ENCODE data around the gene LBHD1.

LBHD1 gene

DNA sequence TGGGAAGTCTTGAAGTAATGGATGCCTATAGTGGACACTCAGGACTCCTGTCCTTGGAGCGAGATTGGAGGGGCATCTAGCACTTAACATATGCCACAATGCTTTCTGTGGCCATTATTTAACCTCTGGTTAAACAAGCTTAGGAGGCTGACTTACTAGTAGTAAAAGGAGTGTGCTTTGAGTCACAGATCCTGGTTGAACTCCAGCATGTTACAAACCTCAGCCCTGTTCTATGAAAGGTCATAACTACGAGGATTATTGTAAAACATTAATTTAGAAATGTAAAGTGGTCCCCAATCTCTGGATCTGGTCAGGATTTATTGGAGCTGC, 1.1 kb upstream of the LBHD1 start:
- Histone ChIP-seq H3K27me3 (ENCODE audit: control insufficient read depth, insufficient read depth, low read length) (no peaks in the 10 kb centered on the region), H3K9ac (ENCODE audit: low read depth, low read length) (peak overlapping the region; percentile 8), H3K4me2 (ENCODE audit: low read length) (peak overlapping the region; percentile 97), H3K4me1 (ENCODE audit: control insufficient read depth, insufficient read depth, low read length) (peaks cover 32% of the 10 kb centered on the region), H3K9me3 (replicated peaks; ENCODE audit: low read length) (no peaks in the 10 kb centered on the region), H3K4me3 (ENCODE audit: low read length) (peak overlapping the region; percentile 92), H3K36me3 (ENCODE audit: insufficient read depth, low read length) (peaks cover 21% of the 10 kb centered on the region)

DNA sequence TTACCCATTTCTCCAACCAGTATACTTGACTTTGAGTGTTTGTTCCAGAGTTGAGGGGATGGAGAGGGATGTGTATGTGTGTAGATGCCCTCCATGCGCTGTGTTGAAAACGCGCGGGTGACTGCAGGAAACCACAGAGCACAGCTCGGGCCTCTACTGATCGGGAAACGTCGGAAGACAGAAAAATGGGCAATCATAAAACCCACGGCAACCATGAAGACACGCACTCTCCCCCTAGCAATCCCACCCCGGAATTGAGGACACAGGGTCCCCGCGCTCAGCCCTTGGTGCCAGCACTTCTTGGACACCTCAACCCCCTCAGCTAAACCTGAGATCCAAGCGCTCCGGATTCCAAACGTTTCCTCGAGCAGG, 845 bp downstream of the LBHD1 start:
- H3K9me3 ChIP-seq (replicated peaks; ENCODE audit: low read length) = no peaks in the 10 kb centered on the region
- H3K36me3 ChIP-seq (ENCODE audit: insufficient read depth, low read length) = peaks cover 28% of the 10 kb centered on the region
- peak overlapping the region; percentile 92 for H3K4me3 ChIP-seq (ENCODE audit: low read length)
- H3K4me1 ChIP-seq (ENCODE audit: control insufficient read depth, insufficient read depth, low read length) = peaks cover 36% of the 10 kb centered on the region
- H3K9ac ChIP-seq (ENCODE audit: low read depth, low read length) = peak overlapping the region; percentile 92
- no peaks in the 10 kb centered on the region for H3K27me3 ChIP-seq (ENCODE audit: control insufficient read depth, insufficient read depth, low read length)
- peak overlapping the region; percentile 97 for H3K4me2 ChIP-seq (ENCODE audit: low read length)

DNA sequence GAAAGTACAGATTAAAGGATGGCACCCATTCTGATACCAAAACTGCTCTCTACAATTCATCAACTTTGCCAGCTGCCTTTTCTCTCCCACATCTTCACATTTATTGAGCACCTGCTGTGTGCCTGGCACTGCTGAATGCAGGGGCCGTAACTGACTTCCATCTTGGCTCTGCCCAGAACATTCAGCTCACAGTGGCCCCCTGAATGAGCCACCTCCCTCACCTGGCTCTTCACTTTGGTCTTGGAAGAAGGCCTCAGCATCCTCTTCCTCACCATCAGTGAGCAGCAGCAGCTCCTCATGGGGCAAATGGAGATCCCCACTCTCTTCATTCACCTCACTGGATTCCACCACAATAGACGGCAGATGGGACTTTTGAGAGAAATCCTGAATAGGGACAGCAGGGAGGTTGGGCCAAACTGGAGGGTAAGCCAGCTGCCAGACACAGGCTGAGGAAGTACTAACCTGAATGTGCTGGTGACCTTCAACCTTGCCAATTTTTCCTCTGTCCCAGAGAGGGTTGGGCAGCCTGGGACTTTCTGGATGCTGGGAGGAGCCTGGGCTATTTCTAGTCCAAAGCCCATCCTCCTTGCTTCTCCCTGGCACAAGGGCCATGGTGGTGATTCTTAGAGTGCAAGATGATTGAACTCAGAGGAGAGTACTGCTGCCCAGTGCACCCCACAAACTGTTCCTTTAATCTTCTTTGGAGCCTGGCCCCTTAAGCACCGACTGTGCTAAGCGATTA, 2.5 kb downstream of the LBHD1 start:
- Histone ChIP-seq H3K4me3 (ENCODE audit: low read length) (no peak overlapping the region), H3K4me2 (ENCODE audit: low read length) (peak overlapping the region; percentile 6), H3K36me3 (ENCODE audit: insufficient read depth, low read length) (peaks cover 27% of the 10 kb centered on the region), H3K9ac (ENCODE audit: low read depth, low read length) (no peak overlapping the region), H3K27me3 (ENCODE audit: control insufficient read depth, insufficient read depth, low read length) (no peaks in the 10 kb centered on the region), H3K9me3 (replicated peaks; ENCODE audit: low read length) (no peaks in the 10 kb centered on the region), H3K4me1 (ENCODE audit: control insufficient read depth, insufficient read depth, low read length) (peaks cover 38% of the 10 kb centered on the region)

DNA sequence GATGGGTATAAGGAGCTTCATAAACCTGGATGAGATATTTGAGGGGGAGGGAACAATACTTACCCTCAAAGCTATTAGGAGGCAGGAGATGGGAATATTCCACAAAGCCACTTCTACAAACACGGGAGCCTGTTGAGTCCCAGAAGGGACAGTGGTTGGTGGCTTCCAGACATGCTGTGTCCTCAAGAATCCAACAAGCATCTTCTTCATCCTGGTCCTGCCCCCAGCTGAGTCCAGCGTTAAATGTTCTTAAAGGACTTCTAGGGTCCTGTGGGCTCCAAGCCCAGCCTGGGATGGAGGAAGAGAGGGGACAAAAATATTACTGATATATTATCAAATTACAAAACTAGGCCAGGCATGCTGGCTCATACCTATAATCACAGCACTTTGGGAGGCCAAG, 4.6 kb downstream of the LBHD1 start:
- Histone ChIP-seq H3K27me3 (ENCODE audit: control insufficient read depth, insufficient read depth, low read length) (no peaks in the 10 kb centered on the region), H3K9ac (ENCODE audit: low read depth, low read length) (peak overlapping the region; percentile 95), H3K36me3 (ENCODE audit: insufficient read depth, low read length) (peaks cover 29% of the 10 kb centered on the region), H3K4me2 (ENCODE audit: low read length) (peak overlapping the region; percentile 97), H3K4me3 (ENCODE audit: low read length) (no peak overlapping the region), H3K4me1 (ENCODE audit: control insufficient read depth, insufficient read depth, low read length) (peaks cover 28% of the 10 kb centered on the region), H3K9me3 (replicated peaks; ENCODE audit: low read length) (no peaks in the 10 kb centered on the region)

DNA sequence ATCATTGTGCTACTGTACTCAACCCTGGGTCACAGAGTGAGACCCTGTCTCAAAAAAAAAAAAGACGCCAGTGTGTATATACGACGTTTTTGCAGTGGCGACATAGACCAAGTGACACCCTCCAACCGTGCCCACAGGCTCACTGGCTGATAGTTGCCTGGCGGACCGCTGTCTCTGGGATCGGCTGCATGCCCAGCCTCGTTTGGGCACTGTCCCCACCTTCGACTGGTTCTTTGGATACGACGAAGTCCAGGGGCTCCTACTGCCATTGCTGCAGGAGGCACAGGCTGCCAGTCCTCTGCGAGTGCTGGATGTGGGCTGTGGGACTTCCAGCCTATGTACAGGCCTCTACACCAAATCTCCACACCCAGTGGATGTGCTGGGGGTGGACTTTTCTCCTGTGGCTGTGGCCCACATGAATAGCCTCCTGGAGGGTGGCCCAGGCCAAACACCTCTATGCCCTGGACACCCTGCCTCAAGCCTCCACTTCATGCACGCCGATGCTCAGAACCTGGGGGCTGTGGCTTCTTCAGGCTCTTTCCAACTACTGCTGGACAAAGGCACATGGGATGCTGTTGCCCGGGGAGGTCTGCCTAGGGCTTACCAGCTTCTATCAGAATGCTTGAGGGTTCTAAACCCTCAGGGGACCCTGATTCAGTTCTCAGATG, 5.7 kb downstream of the LBHD1 start:
- Histone ChIP-seq H3K27me3 (ENCODE audit: control insufficient read depth, insufficient read depth, low read length) (no peaks in the 10 kb centered on the region), H3K9me3 (replicated peaks; ENCODE audit: low read length) (no peaks in the 10 kb centered on the region), H3K4me3 (ENCODE audit: low read length) (peak overlapping the region; percentile 81), H3K36me3 (ENCODE audit: insufficient read depth, low read length) (peaks cover 30% of the 10 kb centered on the region), H3K4me2 (ENCODE audit: low read length) (peak overlapping the region; percentile 97), H3K9ac (ENCODE audit: low read depth, low read length) (peak overlapping the region; percentile 95), H3K4me1 (ENCODE audit: control insufficient read depth, insufficient read depth, low read length) (peaks cover 25% of the 10 kb centered on the region)

DNA sequence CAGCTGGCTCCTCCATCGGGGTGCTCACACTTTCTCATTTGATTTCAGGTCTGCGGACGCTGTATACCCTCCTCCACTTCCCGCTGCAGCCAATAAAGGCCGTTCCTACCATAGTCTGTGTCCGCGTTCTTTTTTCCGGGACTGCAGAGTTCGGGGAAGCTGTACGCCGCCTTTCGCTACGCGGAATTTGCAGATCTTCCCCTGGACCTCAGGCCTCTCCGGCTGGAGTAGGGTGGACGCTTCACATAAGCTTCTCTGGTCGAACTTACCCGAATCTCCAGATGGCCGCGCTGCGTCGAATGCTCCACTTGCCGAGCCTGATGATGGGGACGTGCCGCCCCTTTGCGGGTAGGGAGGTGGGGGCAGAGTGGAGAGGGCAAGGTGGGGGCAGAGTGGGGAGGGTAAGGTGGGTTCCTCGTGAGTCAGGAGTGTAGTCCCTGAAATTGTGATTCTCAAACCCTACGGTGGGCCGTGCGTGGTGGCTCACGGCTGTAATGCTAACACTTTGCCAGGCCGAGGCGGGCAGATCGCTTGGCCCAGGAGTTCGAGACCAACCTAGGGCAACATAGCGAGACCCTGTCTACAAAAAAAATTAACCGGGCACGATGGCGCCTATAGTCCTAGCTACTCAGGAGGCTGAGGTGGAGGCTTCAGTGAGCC, 6.3 kb downstream of the LBHD1 start:
- H3K4me1 ChIP-seq (ENCODE audit: control insufficient read depth, insufficient read depth, low read length) = peaks cover 22% of the 10 kb centered on the region
- peak overlapping the region; percentile 95 for H3K9ac ChIP-seq (ENCODE audit: low read depth, low read length)
- H3K9me3 ChIP-seq (replicated peaks; ENCODE audit: low read length) = no peaks in the 10 kb centered on the region
- H3K4me2 ChIP-seq (ENCODE audit: low read length) = peak overlapping the region; percentile 97
- H3K36me3 ChIP-seq (ENCODE audit: insufficient read depth, low read length) = peaks cover 30% of the 10 kb centered on the region
- H3K4me3 ChIP-seq (ENCODE audit: low read length) = peak overlapping the region; percentile 81
- no peaks in the 10 kb centered on the region for H3K27me3 ChIP-seq (ENCODE audit: control insufficient read depth, insufficient read depth, low read length)

DNA sequence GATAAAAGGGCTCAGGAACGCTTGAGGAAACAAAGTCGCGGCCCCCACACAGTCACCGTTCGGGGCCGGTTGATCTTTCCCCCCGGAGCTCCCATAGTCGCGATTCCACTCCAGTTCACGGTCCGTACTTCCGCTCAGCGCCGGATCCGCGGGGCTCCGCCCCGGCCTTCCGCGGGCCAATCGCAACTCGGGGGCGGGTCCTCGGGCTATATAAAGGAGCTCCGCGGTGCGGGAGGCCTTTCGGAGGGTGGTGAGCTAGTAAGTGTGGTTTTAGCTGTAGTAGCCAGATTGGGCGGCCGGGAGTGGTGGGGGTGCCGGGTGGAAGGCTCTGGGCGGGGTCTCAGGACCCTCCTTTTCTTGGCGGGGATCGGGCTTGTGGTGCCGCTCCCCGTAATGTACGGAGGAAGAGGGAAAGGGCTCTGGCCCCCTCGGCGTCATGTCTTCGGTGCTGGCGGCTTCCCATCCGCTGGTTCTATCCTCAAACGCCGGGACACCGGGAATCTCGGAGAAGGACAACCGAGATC, 6.9 kb downstream of the LBHD1 start, which contains the start of the genes C11orf98 and CSKMT:
Gene C11orf98 (minus strand): TSS at position 136 of the 524 bp plus-strand sequence. CDS start 41 bp downstream, at position 95.
Gene CSKMT (plus strand): TSS at position 238 of the 524 bp plus-strand sequence. CDS start 568 bp downstream, outside the sequence.
- peak within 1 kb of the TSS; percentile 97 for H3K4me2 ChIP-seq (ENCODE audit: low read length)
- no peaks in the 10 kb centered on the region for H3K27me3 ChIP-seq (ENCODE audit: control insufficient read depth, insufficient read depth, low read length)
- H3K9ac ChIP-seq (ENCODE audit: low read depth, low read length) = peak within 1 kb of the TSS; percentile 95
- peaks cover 22% of the 10 kb centered on the region for H3K4me1 ChIP-seq (ENCODE audit: control insufficient read depth, insufficient read depth, low read length)
- peaks cover 30% of the 10 kb centered on the region for H3K36me3 ChIP-seq (ENCODE audit: insufficient read depth, low read length)
- no peaks in the 10 kb centered on the region for H3K9me3 ChIP-seq (replicated peaks; ENCODE audit: low read length)
- peak within 1 kb of the TSS; percentile 81 for H3K4me3 ChIP-seq (ENCODE audit: low read length)

DNA sequence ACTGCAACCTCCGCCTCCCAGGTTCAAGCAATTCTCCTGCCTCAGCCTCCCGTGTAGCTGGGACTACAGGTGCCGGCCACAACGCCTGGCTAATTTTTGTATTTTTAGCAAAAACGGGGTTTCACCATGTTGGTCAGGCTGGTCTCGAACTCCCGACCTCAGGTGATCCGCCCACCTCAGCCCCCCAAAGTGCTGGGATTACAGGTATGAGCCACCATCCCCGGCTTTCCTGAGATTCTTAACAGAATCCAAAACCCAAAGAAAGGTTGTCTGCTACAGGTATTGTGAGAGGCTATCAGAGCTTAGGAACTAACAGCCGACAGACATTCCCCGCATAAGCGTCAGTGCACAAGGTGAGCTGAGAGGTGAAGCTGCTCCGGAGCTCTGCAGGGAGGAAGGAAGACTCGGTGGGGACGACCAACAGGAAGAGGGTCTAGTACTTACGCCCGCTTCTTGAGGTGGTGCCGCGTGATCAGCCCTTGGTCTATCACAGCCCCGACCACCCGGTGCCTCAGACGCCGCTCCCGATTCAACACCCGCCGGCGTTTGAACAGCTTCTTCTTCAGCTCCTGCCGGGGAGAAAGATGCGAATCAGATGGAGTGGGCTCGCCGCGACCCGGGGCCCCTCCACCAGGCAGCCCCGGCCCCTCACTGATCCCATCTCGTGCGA, 7.5 kb downstream of the LBHD1 start:
- H3K9me3 ChIP-seq (replicated peaks; ENCODE audit: low read length) = no peaks in the 10 kb centered on the region

DNA sequence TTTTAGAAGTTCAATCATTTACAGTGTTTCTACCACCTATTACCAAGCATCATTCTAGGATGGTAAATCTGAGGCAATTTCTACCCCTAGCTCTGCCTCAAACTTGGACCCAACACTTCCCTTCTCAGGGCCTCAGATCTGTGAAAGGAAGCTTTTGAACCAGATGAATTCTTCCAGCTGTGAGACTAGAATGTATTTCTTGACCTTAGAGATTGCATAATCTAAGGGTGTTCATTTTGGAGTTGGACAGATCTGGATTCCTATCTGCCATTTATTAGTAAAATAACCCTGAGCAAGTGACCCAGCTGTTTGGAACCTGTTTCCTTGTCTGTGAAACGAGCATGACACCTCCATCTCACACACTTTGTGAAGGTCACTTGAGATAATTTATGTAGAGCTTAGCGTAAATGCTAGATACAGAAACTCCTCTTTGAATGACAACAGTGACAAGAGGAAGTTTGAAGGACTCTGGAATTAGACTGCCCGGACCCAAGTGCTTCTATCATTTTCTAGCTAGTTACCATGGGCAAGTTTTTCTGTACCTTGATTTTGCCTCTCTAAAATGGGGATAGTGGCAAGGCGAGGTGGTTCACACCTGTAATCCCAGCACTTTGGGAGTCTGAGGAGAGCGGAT, 15.2 kb downstream of the LBHD1 start:
- no peak overlapping the region for H3K4me2 ChIP-seq (ENCODE audit: low read length)
- no peaks in the 10 kb centered on the region for H3K27me3 ChIP-seq (ENCODE audit: control insufficient read depth, insufficient read depth, low read length)
- H3K9me3 ChIP-seq (replicated peaks; ENCODE audit: low read length) = no peaks in the 10 kb centered on the region
- H3K36me3 ChIP-seq (ENCODE audit: insufficient read depth, low read length) = no peaks in the 10 kb centered on the region
- H3K4me1 ChIP-seq (ENCODE audit: control insufficient read depth, insufficient read depth, low read length) = peaks cover 6% of the 10 kb centered on the region
- H3K4me3 ChIP-seq (ENCODE audit: low read length) = no peak overlapping the region
- no peak overlapping the region for H3K9ac ChIP-seq (ENCODE audit: low read depth, low read length)

More for the DNA sequence above, 7.5 kb downstream of the LBHD1 start:
- Histone ChIP-seq H3K27me3 (ENCODE audit: control insufficient read depth, insufficient read depth, low read length) (no peaks in the 10 kb centered on the region), H3K4me2 (ENCODE audit: low read length) (peak overlapping the region; percentile 88), H3K4me1 (ENCODE audit: control insufficient read depth, insufficient read depth, low read length) (peaks cover 16% of the 10 kb centered on the region), H3K36me3 (ENCODE audit: insufficient read depth, low read length) (peaks cover 30% of the 10 kb centered on the region), H3K4me3 (ENCODE audit: low read length) (peak overlapping the region; percentile 81), H3K9ac (ENCODE audit: low read depth, low read length) (peak overlapping the region; percentile 95)

DNA sequence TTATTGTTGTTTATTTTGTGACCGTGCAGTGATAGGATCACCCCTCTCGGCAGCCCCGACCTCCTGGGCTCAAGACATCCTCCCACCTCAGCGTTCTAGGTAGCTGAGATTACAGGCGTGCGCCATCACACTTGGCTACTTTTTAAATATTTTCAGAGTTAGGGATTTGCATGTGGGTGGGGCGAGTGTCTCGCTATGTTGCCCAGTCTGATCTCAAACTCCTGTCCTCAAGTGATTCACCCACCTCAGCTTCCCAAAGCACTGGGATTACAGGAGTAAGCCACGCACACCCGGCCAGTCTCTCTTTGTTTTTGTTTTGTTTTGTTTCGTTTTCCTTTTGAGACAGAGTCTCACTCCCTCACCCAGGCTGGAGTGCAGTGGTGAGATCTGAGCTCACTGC, 17.8 kb downstream of the LBHD1 start:
- no peaks in the 10 kb centered on the region for H3K9me3 ChIP-seq (replicated peaks; ENCODE audit: low read length)
- H3K27me3 ChIP-seq (ENCODE audit: control insufficient read depth, insufficient read depth, low read length) = no peaks in the 10 kb centered on the region
- peaks cover 5% of the 10 kb centered on the region for H3K36me3 ChIP-seq (ENCODE audit: insufficient read depth, low read length)
- no peak overlapping the region for H3K4me2 ChIP-seq (ENCODE audit: low read length)
- H3K4me3 ChIP-seq (ENCODE audit: low read length) = no peak overlapping the region
- peaks cover 12% of the 10 kb centered on the region for H3K4me1 ChIP-seq (ENCODE audit: control insufficient read depth, insufficient read depth, low read length)
- H3K9ac ChIP-seq (ENCODE audit: low read depth, low read length) = no peak overlapping the region

Data from skeletal muscle satellite cell (primary cell).